ENCODE results near the gene TMEM87A. TPM values are rescaled to one million over a fixed set of nuclear protein-coding genes. Genes with fewer than 3 reads are reported as not detected.

Gene TMEM87A
- total and polyA plus RNA-seq, 7 donors, result 16.4 to 30.9 (median 22.0) TPM

GRCh38 chr15:42228036-42228435 lies 45.2 kb downstream of the TMEM87A start:
- 51 to 67% (median 61%) methylated on average over 1 of the region's 1 CpG for WGBS, 3 donors
- no peaks in the 10 kb centered on the region for H3K27me3 ChIP-seq (ENCODE audit: insufficient read depth in 3 of 3, low read length in 2 of 3)
- H3K9me3 ChIP-seq, result no peaks in the 10 kb centered on the region
- no peaks in the 10 kb centered on the region for H3K4me1 ChIP-seq
- H3K27ac ChIP-seq, result no peak overlapping the region
- intact Hi-C loops (cut with DNase I), result no loop called here
- ATAC-seq (no peak), DNase-seq (no peak)
- H3K4me3 ChIP-seq, result no peak overlapping the region
- TF ChIP-seq CTCF (IDR thresholded peaks at IDR 0.05), result no peak
- H3K36me3 ChIP-seq (ENCODE audit: insufficient read depth in 1 of 2, low read depth in 1 of 2), result peaks cover 9 to 100% of the 10 kb centered on the region in 2 donors

- no peak for DNase-seq
- no peak for ATAC-seq
- H3K4me1 ChIP-seq, result no peaks in the 10 kb centered on the region
- no peaks in the 10 kb centered on the region for H3K9me3 ChIP-seq
- intact Hi-C loops (cut with DNase I), result no loop called here
- 91 to 94% (median 93%) methylated on average over 5 of the region's 5 CpGs for WGBS, 3 donors
- H3K27me3 ChIP-seq (ENCODE audit: insufficient read depth in 3 of 3, low read length in 2 of 3), result no peaks in the 10 kb centered on the region
- peaks cover 9 to 100% of the 10 kb centered on the region in 2 donors for H3K36me3 ChIP-seq (ENCODE audit: insufficient read depth in 1 of 2, low read depth in 1 of 2)
- no peak for TF ChIP-seq CTCF (IDR thresholded peaks at IDR 0.05)
- H3K27ac ChIP-seq, result no peak overlapping the region
- H3K4me3 ChIP-seq, result no peak overlapping the region
Measured at GRCh38 chr15:42226648-42227047, 46.6 kb downstream of the TMEM87A start.

GRCh38 chr15:42220216-42220615 lies 53.0 kb downstream of the TMEM87A start:
- no peak for ATAC-seq
- H3K4me1 ChIP-seq, result no peaks in the 10 kb centered on the region
- WGBS, 3 donors, result 48 to 50% (median 48%) methylated on average over 2 of the region's 2 CpGs
- no peaks in the 10 kb centered on the region for H3K9me3 ChIP-seq
- intact Hi-C loops (cut with DNase I), result loop anchor here in 1 of 2 donors (5.0 kb wide), 1 partner anchor 42 kb away; no protein-coding TSS in a partner anchor
- no peaks in the 10 kb centered on the region for H3K27me3 ChIP-seq (ENCODE audit: insufficient read depth in 3 of 3, low read length in 2 of 3)
- peaks cover 9 to 96% of the 10 kb centered on the region in 2 donors for H3K36me3 ChIP-seq (ENCODE audit: insufficient read depth in 1 of 2, low read depth in 1 of 2)
- DNase-seq, result no peak
- H3K4me3 ChIP-seq, result no peak overlapping the region
- TF ChIP-seq CTCF (IDR thresholded peaks at IDR 0.05), result no peak
- H3K27ac ChIP-seq, result no peak overlapping the region

- no peak for ATAC-seq
Measured at GRCh38 chr15:42218953-42219592, 54.2 kb downstream of the TMEM87A start.

More at GRCh38 chr15:42218953-42219592, 54.2 kb downstream of the TMEM87A start:
- Histone ChIP-seq H3K9me3 (no peaks in the 10 kb centered on the region), H3K27ac (no peak overlapping the region), H3K4me3 (no peak overlapping the region), H3K4me1 (no peaks in the 10 kb centered on the region), H3K27me3 (ENCODE audit: insufficient read depth in 3 of 3, low read length in 2 of 3) (no peaks in the 10 kb centered on the region), H3K36me3 (ENCODE audit: insufficient read depth in 1 of 2, low read depth in 1 of 2) (peaks cover 6 to 96% of the 10 kb centered on the region in 2 donors)
- WGBS, 3 donors, result 32 to 38% (median 35%) methylated on average over 2 of the region's 2 CpGs
- no peak for TF ChIP-seq CTCF (IDR thresholded peaks at IDR 0.05)
- intact Hi-C loops (cut with DNase I), result no loop called here
- no peak for DNase-seq

All from psoas muscle (tissue), 8 donors.